IPS-20b (cell line): ENCODE results near the gene ZMYND12.

Experiments used
- H3K27ac ChIP-seq: one replicate; pipeline ENCODE4 v1.5.1; 2013; ENCODE audit warnings: low read length
- H3K27me3 ChIP-seq: 2 replicates; pipeline ENCODE4 v1.6.1; 2013; ENCODE audit warnings: mild to moderate bottlenecking, low read length, inconsistent platforms; ENCODE audit not compliant: insufficient read depth
- H3K36me3 ChIP-seq: 2 replicates; pipeline ENCODE4 v1.6.1; 2013; ENCODE audit warnings: low read depth, mild to moderate bottlenecking, inconsistent platforms, low read length, moderate library complexity; ENCODE audit not compliant: insufficient read depth
- H3K4me1 ChIP-seq: 2 replicates; pipeline ENCODE4 v1.6.1; 2013; ENCODE audit warnings: mild to moderate bottlenecking, control low read depth, inconsistent platforms, low read length, moderate library complexity; ENCODE audit not compliant: insufficient read depth
- H3K4me3 ChIP-seq: 2 replicates; pipeline ENCODE4 v1.5.1; 2013; ENCODE audit warnings: mild to moderate bottlenecking, low read length, inconsistent platforms
- H3K9ac ChIP-seq: 2 replicates; pipeline ENCODE4 v1.6.1; 2013; ENCODE audit warnings: low read depth, mild to moderate bottlenecking, inconsistent platforms, low read length, moderate library complexity
- H3K9me3 ChIP-seq: 2 replicates; pipeline ENCODE4 v1.6.1; 2013; ENCODE audit warnings: mild to moderate bottlenecking, low read depth, low read length, inconsistent platforms; ENCODE audit not compliant: insufficient read depth

The ZMYND12 gene

GRCh38 chr1:42434340-42434739 is 21.5 kb downstream of the ZMYND12 start:
- Histone ChIP-seq H3K9ac (no peak overlapping the region), H3K27ac (no peak overlapping the region), H3K4me1 (no peaks in the 10 kb centered on the region), H3K36me3 (no peaks in the 10 kb centered on the region), H3K4me3 (no peak overlapping the region), H3K9me3 (no peaks in the 10 kb centered on the region), H3K27me3 (no peaks in the 10 kb centered on the region)

GRCh38 chr1:42433369-42433768 is 22.5 kb downstream of the ZMYND12 start:
- Histone ChIP-seq H3K27ac (no peak overlapping the region), H3K27me3 (no peaks in the 10 kb centered on the region), H3K4me3 (no peak overlapping the region), H3K36me3 (no peaks in the 10 kb centered on the region), H3K9ac (no peak overlapping the region), H3K9me3 (no peaks in the 10 kb centered on the region), H3K4me1 (no peaks in the 10 kb centered on the region)

GRCh38 chr1:42432714-42433113 is 23.1 kb downstream of the ZMYND12 start:
- Histone ChIP-seq H3K4me1 (no peaks in the 10 kb centered on the region), H3K9me3 (no peaks in the 10 kb centered on the region), H3K9ac (no peak overlapping the region), H3K36me3 (no peaks in the 10 kb centered on the region), H3K27ac (no peak overlapping the region), H3K4me3 (no peak overlapping the region), H3K27me3 (no peaks in the 10 kb centered on the region)

- Histone ChIP-seq H3K9ac (no peak overlapping the region), H3K4me3 (no peak overlapping the region)
Observed at GRCh38 chr1:42431514-42431913, 24.3 kb downstream of the ZMYND12 start.

GRCh38 chr1:42430286-42431135 is 25.3 kb downstream of the ZMYND12 start:
- Histone ChIP-seq H3K4me1 (0 out of 2 replicates have a peak, but pooled peaks cover 3% of the 10 kb centered on the region), H3K9me3 (no peaks in the 10 kb centered on the region), H3K9ac (no peak overlapping the region), H3K27ac (no peak overlapping the region), H3K27me3 (no peaks in the 10 kb centered on the region), H3K36me3 (no peaks in the 10 kb centered on the region), H3K4me3 (no peak overlapping the region)

More at GRCh38 chr1:42431514-42431913, 24.3 kb downstream of the ZMYND12 start:
- Histone ChIP-seq H3K9me3 (no peaks in the 10 kb centered on the region), H3K36me3 (no peaks in the 10 kb centered on the region), H3K27ac (no peak overlapping the region), H3K27me3 (no peaks in the 10 kb centered on the region), H3K4me1 (0 out of 2 replicates have a peak, but pooled peaks cover 3% of the 10 kb centered on the region)

GRCh38 chr1:42429603-42430002 is 26.2 kb downstream of the ZMYND12 start:
- Histone ChIP-seq H3K9me3 (no peaks in the 10 kb centered on the region), H3K36me3 (no peaks in the 10 kb centered on the region), H3K9ac (no peak overlapping the region), H3K27ac (no peak overlapping the region), H3K4me1 (0 out of 2 replicates have a peak, but pooled peaks cover 3% of the 10 kb centered on the region), H3K27me3 (no peaks in the 10 kb centered on the region), H3K4me3 (no peak overlapping the region)

- H3K36me3 ChIP-seq = no peaks in the 10 kb centered on the region
- H3K27me3 ChIP-seq = no peaks in the 10 kb centered on the region
- H3K4me1 ChIP-seq = 0 out of 2 replicates have a peak, but pooled peaks cover 3% of the 10 kb centered on the region
- H3K9ac ChIP-seq = no peak overlapping the region
- no peaks in the 10 kb centered on the region for H3K9me3 ChIP-seq
- H3K4me3 ChIP-seq = no peak overlapping the region
- no peak overlapping the region for H3K27ac ChIP-seq
Observed at GRCh38 chr1:42427240-42427639, 28.6 kb downstream of the ZMYND12 start.

GRCh38 chr1:42424201-42424600 is 31.6 kb downstream of the ZMYND12 start:
- Histone ChIP-seq H3K9ac (no peak overlapping the region), H3K36me3 (no peaks in the 10 kb centered on the region), H3K4me3 (no peak overlapping the region), H3K4me1 (0 out of 2 replicates have a peak, but pooled peaks cover 3% of the 10 kb centered on the region), H3K9me3 (no peaks in the 10 kb centered on the region), H3K27ac (no peak overlapping the region), H3K27me3 (no peaks in the 10 kb centered on the region)

GRCh38 chr1:42423681-42424080 is 32.1 kb downstream of the ZMYND12 start:
- no peaks in the 10 kb centered on the region for H3K27me3 ChIP-seq
- H3K36me3 ChIP-seq = no peaks in the 10 kb centered on the region
- no peak overlapping the region for H3K27ac ChIP-seq
- peaks cover 3% of the 10 kb centered on the region; the same call in 1 of the 2 replicates for H3K4me1 ChIP-seq
- H3K9me3 ChIP-seq = no peaks in the 10 kb centered on the region
- no peak overlapping the region for H3K9ac ChIP-seq
- H3K4me3 ChIP-seq = no peak overlapping the region

- H3K27ac ChIP-seq = no peak overlapping the region
- no peaks in the 10 kb centered on the region for H3K36me3 ChIP-seq
- no peaks in the 10 kb centered on the region for H3K27me3 ChIP-seq
- H3K9ac ChIP-seq = no peak overlapping the region
- H3K4me1 ChIP-seq = peaks cover 11% of the 10 kb centered on the region
- no peaks in the 10 kb centered on the region for H3K9me3 ChIP-seq
- no peak overlapping the region for H3K4me3 ChIP-seq
Observed at GRCh38 chr1:42422737-42423136, 33.1 kb downstream of the ZMYND12 start.

- Histone ChIP-seq H3K9me3 (no peaks in the 10 kb centered on the region), H3K4me1 (peaks cover 12% of the 10 kb centered on the region), H3K27ac (no peak overlapping the region), H3K36me3 (no peaks in the 10 kb centered on the region), H3K27me3 (no peaks in the 10 kb centered on the region), H3K4me3 (no peak overlapping the region), H3K9ac (no peak overlapping the region)
Observed at GRCh38 chr1:42420911-42421585, 34.8 kb downstream of the ZMYND12 start.

GRCh38 chr1:42420121-42420520 is 35.7 kb downstream of the ZMYND12 start:
- no peak overlapping the region for H3K9ac ChIP-seq
- H3K9me3 ChIP-seq = no peaks in the 10 kb centered on the region
- no peak overlapping the region for H3K4me3 ChIP-seq
- no peak overlapping the region for H3K27ac ChIP-seq
- H3K27me3 ChIP-seq = no peaks in the 10 kb centered on the region
- H3K4me1 ChIP-seq = peaks cover 12% of the 10 kb centered on the region
- H3K36me3 ChIP-seq = no peaks in the 10 kb centered on the region
